Heart left ventricle (tissue), 16 donors: ENCODE data around the gene TMEM184B. TPM values are rescaled to one million over a fixed set of nuclear protein-coding genes. Genes with fewer than 3 reads are reported as not detected.
A peak's percentile ranks its signal among the peaks of the same experiment; 100 is the strongest.

Experiments used
- ATAC-seq, 4 donors: fragments of 200-7000 bp; cut with Tn5 transposase; one replicate each; pipeline ENCODE4 v1.9.1; 2020 to 2022; ENCODE audit warnings: moderate library complexity in 4 of 4, mild to moderate bottlenecking in 3 of 4, moderate number of reproducible peaks in 1 of 4
- DNase-seq, 5 donors: peaks; one replicate each; pipeline ENCODE4 v3.0.0-alpha.2; 2020
- H3K27ac ChIP-seq, 12 donors: fragments of 200-600 bp; sonication (generic) in 4 of 12; one replicate each; pipeline versions ENCODE4 v1.5.0 to v1.8.0; 2016 to 2022; ENCODE audit warnings: mild to moderate bottlenecking in 2 of 12
- H3K27me3 ChIP-seq, 9 donors: fragments of 200-600 bp; sonication (generic) in 2 of 9; one replicate each; pipeline versions ENCODE4 v1.5.1 to v1.8.0; 2016 to 2022; ENCODE audit warnings: mild to moderate bottlenecking in 3 of 9
- H3K36me3 ChIP-seq, 9 donors: fragments of 200-600 bp; sonication (generic) in 2 of 9; one replicate each; pipeline versions ENCODE4 v1.5.0 to v1.8.0; 2018 to 2022; ENCODE audit warnings: mild to moderate bottlenecking in 2 of 9
- H3K4me1 ChIP-seq, 12 donors: fragments of 200-600 bp; sonication (generic) in 4 of 12; one replicate each; pipeline versions ENCODE4 v1.5.0 to v1.8.0; 2016 to 2022; ENCODE audit warnings: mild to moderate bottlenecking in 3 of 12
- H3K4me3 ChIP-seq, 12 donors: fragments of 200-600 bp; sonication (generic) in 4 of 12; one replicate each; pipeline versions ENCODE4 v1.5.0 to v1.8.0; 2017 to 2022; ENCODE audit warnings: mild to moderate bottlenecking in 9 of 12, moderate library complexity in 4 of 12
- H3K9me3 ChIP-seq, 12 donors: fragments of 200-600 bp; sonication (generic) in 4 of 12; one replicate each; pipeline versions ENCODE4 v1.5.0 to v1.8.0; 2016 to 2022; ENCODE audit warnings: mild to moderate bottlenecking in 1 of 12
- CTCF ChIP-seq, 12 donors: fragments of 200-600 bp; sonication (generic) in 4 of 12; IDR thresholded peaks; one replicate each; pipeline versions ENCODE4 v1.5.0 to v1.8.0; 2018 to 2022; ENCODE audit warnings: antibody characterized with exemption in 12 of 12, mild to moderate bottlenecking in 5 of 12
- POLR2A ChIP-seq, 2 donors: fragments of 450-650 bp; IDR thresholded peaks; one replicate each; pipeline ENCODE4 v1.6.1; 2017; ENCODE audit warnings: antibody characterized with exemption in 2 of 2, mild to moderate bottlenecking in 2 of 2, moderate library complexity in 2 of 2
- WGBS, 4 donors: extraction: QIAGEN DNeasy Blood & Tissue Kit in 2 of 4; methylation state at CpG; one replicate each; pipeline versions ENCODE4 v1.1.5 to v1.1.7; 2013 to 2018; 5-methylcytosine and 5-hydroxymethylcytosine counted together
- intact Hi-C, 10 donors: fragments of 100-400 bp; cut with DNase I; formaldehyde crosslinking; loops; one replicate each; pipeline versions ENCODE4 v1.11.1 to v1.14.2; 2022
- polyA plus RNA-seq, 2 donors: library from polyadenylated mRNA; stranded (reverse); fragments of 200-250 nt; gene quantifications; one replicate each; pipeline ENCODE4 v1.2.3, GENCODE V29; 2013
- total RNA-seq, 9 donors: library from RNA; depleted of rRNA in 2 of 9; stranded (reverse); fragments of >200 nt in 2 of 9; fragmentation: NEBNext Ultra II Directional in 3 of 9; extraction: Animal tissue kit (Norgen Biotek cat#: 25700) in 3 of 9; gene quantifications; one replicate each; pipeline versions ENCODE4 v1.1.0 to v1.2.4, GENCODE V29; 2016 to 2023
- donor health status: ischemic (EF 13 %, LVEDD 7.1; RV severe dilation, severe dysfunction).
- donor health status: healthy with polysubstance abuse.
- donor health status: DM: no; HTN: yes; CAD: no.
- donor health status: DM: no; HTN: no; CAD: no.
- donor health status: ischemic (EF 25% LVEDD 6.9; RV normal size, moderate dysfunction).
- donor health status: ischemic (EF 25% LVEDD 5.7; RV mildly dilated, moderate dysfunction).
- donor health status: healthy.
- donor health status: DM: yes; HTN: yes; CAD: no.
- donor health status: ischemic (EF 35%, LVEDD 5.7; RV mildly dilated, moderate dysfunction).
- donor health status: nonischemic (EF 11% LVEDD 7.7; RV severe dilation, severe dysfunction).
- donor health status: DM: yes; HTN: yes; CAD: no.
- donor health status: PGD.
- donor health status: ischemic (EF 29% LVEDD 5.4; RV normal size, mild dysfunction).
- donor health status: nonischemic (EF 23%, LVEDD 6.1; RV moderate dilation, normal function).

Gene TMEM184B
- total and polyA plus RNA-seq, 11 donors, result 19.5 to 103 (median 47.0) TPM

- no peak for DNase-seq
- Histone ChIP-seq H3K9me3 (no peaks in the 10 kb centered on the region), H3K4me1 (peaks cover 0 to 32% (median 7%) of the 10 kb centered on the region in 12 donors), H3K27me3 (no peaks in the 10 kb centered on the region), H3K4me3 (no peak overlapping the region), H3K27ac (no peak overlapping the region), H3K36me3 (peaks cover 0 to 100% (median 97%) of the 10 kb centered on the region in 9 donors)
- WGBS, 4 donors, result 89 to 91% (median 90%) methylated on average over 21 to 25 of the region's 25 CpGs
- intact Hi-C loops, result no loop called here
- TF ChIP-seq CTCF (IDR thresholded peaks at IDR 0.05) (peak in 9 of 12 donors; percentile 18 to 45 (median 36)), POLR2A (IDR thresholded peaks at IDR 0.05) (no peak)
- peak in 1 of 4 donors; percentile 22 for ATAC-seq
Measured at GRCh38 chr22:38298312-38299005, 25.6 kb upstream of the TMEM184B start.

GRCh38 chr22:38296372-38296771, 23.6 kb upstream of the TMEM184B start:
- ATAC-seq (no peak), DNase-seq (no peak)
- no peaks in the 10 kb centered on the region for H3K27me3 ChIP-seq
- peaks cover 0 to 38% (median 3%) of the 10 kb centered on the region in 12 donors for H3K4me1 ChIP-seq
- intact Hi-C loops, result no loop called here
- no peak overlapping the region for H3K4me3 ChIP-seq
- no peaks in the 10 kb centered on the region for H3K9me3 ChIP-seq
- peaks cover 0 to 100% (median 94%) of the 10 kb centered on the region in 9 donors for H3K36me3 ChIP-seq
- peak overlapping the region in 1 of 12 donors; percentile 5 for H3K27ac ChIP-seq
- WGBS, 4 donors, result 68 to 81% (median 71%) methylated on average over 4 of the region's 4 CpGs
- TF ChIP-seq CTCF (IDR thresholded peaks at IDR 0.05) (no peak), POLR2A (IDR thresholded peaks at IDR 0.05) (no peak)

DNA sequence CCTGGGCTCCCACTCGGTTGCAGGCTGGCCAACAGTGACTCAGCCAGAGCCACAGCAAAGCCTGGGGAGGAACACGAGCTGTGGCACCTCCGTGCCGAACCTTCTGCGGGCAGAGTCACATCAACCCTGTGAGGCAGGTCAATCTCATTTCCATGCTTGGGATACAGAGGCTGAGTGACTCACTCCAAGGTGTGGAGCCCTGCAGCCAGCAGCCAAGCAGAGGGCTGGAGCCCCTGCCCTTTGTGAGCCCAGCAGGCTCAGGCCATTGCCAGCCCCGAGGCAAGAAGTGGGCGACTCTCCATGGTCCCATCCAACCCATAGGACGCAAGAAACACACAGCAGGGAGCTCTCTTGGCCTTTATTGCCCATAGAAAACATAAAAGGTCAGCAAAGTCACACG, 23.1 kb upstream of the TMEM184B start:
- H3K4me3 ChIP-seq, result no peak overlapping the region
- 87 to 95% (median 89%) methylated on average over 4 to 9 of the region's 9 CpGs for WGBS, 4 donors
- peaks cover 0 to 100% (median 92%) of the 10 kb centered on the region in 9 donors for H3K36me3 ChIP-seq
- peaks cover 0 to 39% (median 3%) of the 10 kb centered on the region in 12 donors for H3K4me1 ChIP-seq
- no peaks in the 10 kb centered on the region for H3K9me3 ChIP-seq
- no peaks in the 10 kb centered on the region for H3K27me3 ChIP-seq
- peak overlapping the region in 1 of 12 donors; percentile 6 for H3K27ac ChIP-seq
- intact Hi-C loops, result no loop called here
- DNase-seq (no peak), ATAC-seq (no peak)
- TF ChIP-seq CTCF (IDR thresholded peaks at IDR 0.05) (no peak), POLR2A (IDR thresholded peaks at IDR 0.05) (no peak)

GRCh38 chr22:38295339-38295738, 22.5 kb upstream of the TMEM184B start:
- Histone ChIP-seq H3K9me3 (no peaks in the 10 kb centered on the region), H3K4me1 (peaks cover 0 to 35% (median 3%) of the 10 kb centered on the region in 12 donors), H3K27me3 (no peaks in the 10 kb centered on the region), H3K27ac (peak overlapping the region in 4 of 12 donors; percentile 33 to 72 (median 70)), H3K4me3 (no peak overlapping the region), H3K36me3 (peaks cover 0 to 100% (median 92%) of the 10 kb centered on the region in 9 donors)
- DNase-seq (no peak), ATAC-seq (no peak)
- intact Hi-C loops, result no loop called here
- WGBS, 4 donors, result 87 to 91% (median 89%) methylated on average over 6 of the region's 6 CpGs
- TF ChIP-seq POLR2A (IDR thresholded peaks at IDR 0.05) (no peak), CTCF (IDR thresholded peaks at IDR 0.05) (no peak)
